ENCODE data around the gene CRACR2B. TPM values are rescaled to one million over a fixed set of nuclear protein-coding genes. Genes with fewer than 3 reads are reported as not detected.
A peak's percentile ranks its signal among the peaks of the same experiment; 100 is the strongest.

The CRACR2B gene
- total and polyA plus RNA-seq, 2 of the 8 experiments (the other 6 are each of a cell fraction or from before 2014, with no cell fraction given): 18.2 to 26.4 TPM

DNA sequence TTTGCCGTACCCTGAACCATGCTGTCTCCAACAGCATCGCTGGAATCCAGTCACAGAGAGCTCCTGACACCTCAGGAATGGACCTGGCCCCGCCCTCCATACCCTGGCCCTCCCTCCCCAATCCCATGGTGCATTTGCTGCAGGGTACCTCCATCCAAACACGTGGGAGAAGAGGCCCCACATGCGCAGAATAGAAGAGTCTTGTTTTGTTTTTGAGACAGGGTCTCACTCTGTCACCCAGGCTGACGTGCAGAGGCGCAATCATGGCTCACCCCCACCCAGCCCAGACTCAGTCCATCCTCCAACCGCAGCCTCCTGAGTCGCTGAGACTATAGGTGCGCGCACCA is 11.3 kb upstream of the CRACR2B start:
- Histone ChIP-seq H3K23ac (ENCODE audit: insufficient read length) (no peak overlapping the region), H3K79me1 (ENCODE audit: low read depth, low read length) (peaks cover 5% of the 10 kb centered on the region), H3K9me3 (ENCODE audit: insufficient read depth in 2 of 2, low read depth in 1 of 2, low read length in 1 of 2) (no peaks in the 10 kb centered on the region), H2BK15ac (ENCODE audit: low read length) (no peak overlapping the region), H4K8ac (ENCODE audit: extremely low read depth, insufficient read depth, low read length) (no peak overlapping the region; the same call in 1 of the 2 replicates), H4K91ac (replicated peaks; ENCODE audit: insufficient read length, low read length) (no peak overlapping the region), H3K27me3 (replicated peaks in 1 of 4; ENCODE audit: control insufficient read depth in 3 of 4, extremely low read depth in 1 of 4, insufficient read depth in 3 of 4, low read length in 3 of 4) (no peaks in the 10 kb centered on the region; a peak in 2 of 7 replicates), H3K56ac (replicated peaks; ENCODE audit: insufficient read length, low read depth, low read length) (no peak overlapping the region), H3K18ac (ENCODE audit: extremely low read depth, low read length) (no peak overlapping the region), H3K9ac (replicated peaks in 1 of 4; ENCODE audit: extremely low read depth in 1 of 4, low read depth in 3 of 4, low read length in 3 of 4) (no peak overlapping the region), H4K5ac (ENCODE audit: insufficient read length, low read depth, low read length) (no peak overlapping the region), H2BK5ac (ENCODE audit: low read depth, low read length) (0 out of 2 replicates have a peak overlapping the region, but pooled peaks have one; percentile 2), H2AK5ac (ENCODE audit: low read depth, low read length) (no peak overlapping the region), H2BK12ac (ENCODE audit: low read depth, low read length) (no peak overlapping the region; the same call in 1 of the 2 replicates), H3K4me1 (replicated peaks in 1 of 4; ENCODE audit: control insufficient read depth in 3 of 4, insufficient read depth in 4 of 4, low read length in 3 of 4) (peaks cover 0 to 15% (median 10%) of the 10 kb centered on the region in 4 experiments; a peak in 5 of 7 replicates), H3K4me3 (ENCODE audit: extremely low read depth in 1 of 4, insufficient read depth in 2 of 4, low read depth in 3 of 4, low read length in 4 of 4) (no peak overlapping the region), H3K4me2 (ENCODE audit: insufficient read depth in 1 of 2, low read depth in 2 of 2, low read length in 2 of 2) (no peak overlapping the region), H3K14ac (ENCODE audit: insufficient read length) (no peak overlapping the region), H4K20me1 (replicated peaks in 1 of 2; ENCODE audit: control insufficient read depth in 1 of 2, insufficient read depth in 2 of 2, low read length in 2 of 2) (peaks cover 10 to 23% of the 10 kb centered on the region in 2 experiments), H3K36me3 (ENCODE audit: control insufficient read depth in 2 of 4, insufficient read depth in 4 of 4, low read length in 3 of 4) (peaks cover 15 to 23% (median 19%) of the 10 kb centered on the region in 4 experiments), H3K4ac (replicated peaks; ENCODE audit: insufficient read length, low read depth, low read length) (no peak overlapping the region), H2BK120ac (replicated peaks; ENCODE audit: low read depth, low read length) (no peak overlapping the region), H2BK20ac (ENCODE audit: low read length) (no peak overlapping the region), H3K23me2 (ENCODE audit: low read depth, low read length) (peaks cover 8% of the 10 kb centered on the region; the same call in 1 of the 2 replicates), H3K27ac (ENCODE audit: low read depth, low read length) (no peak overlapping the region), H3K79me2 (ENCODE audit: control insufficient read depth in 1 of 2, insufficient read depth in 2 of 2, low read length in 2 of 2) (peaks cover 0 to 15% of the 10 kb centered on the region in 2 experiments; a peak in 2 of 4 replicates), H2AFZ (ENCODE audit: low read length) (no peak overlapping the region)
- 81% methylated on average over 11 of the region's 11 CpGs; no CpG with 5 or more reads in 1 of the 2 experiments for WGBS, 2 experiments (ENCODE audit: extremely low coverage in 1 of 2, insufficient coverage in 1 of 2, insufficient read length in 1 of 2, insufficient replicate concordance in 2 of 2, low coverage in 1 of 2, low lambda C conversion rate in 2 of 2, missing lambda C conversion rate in 1 of 2)
- no peak for DNase-seq (ENCODE audit: low read depth in 1 of 2, low spot score in 2 of 2)
- CTCF ChIA-PET (ENCODE audit: partially characterized antibody): interaction anchor here (0.9 to 1.4 kb wide), 5 partner anchors 12 to 32 kb away, joined by 3 to 6 read pairs (median 4); partner anchors contain the start of gene PIDD1
- POLR2A ChIA-PET (ENCODE audit: partially characterized antibody): interaction anchor here (1.6 to 53.0 kb wide), 4 partner anchors 5 to 88 kb away, joined by 3 to 1917 read pairs (median 960); partner anchors contain the start of genes CD151, CEND1, CRACR2B and PIDD1
- TF ChIP-seq CHD1 (IDR thresholded peaks at IDR 0.05; ENCODE audit: low read depth, low read length): no peak
- TF ChIP-seq HDAC2 (IDR thresholded peaks at IDR 0.05; ENCODE audit: borderline replicate concordance in 1 of 2, low read depth in 2 of 2, low read length in 2 of 2): no peak
- TF ChIP-seq, protein P1, sequence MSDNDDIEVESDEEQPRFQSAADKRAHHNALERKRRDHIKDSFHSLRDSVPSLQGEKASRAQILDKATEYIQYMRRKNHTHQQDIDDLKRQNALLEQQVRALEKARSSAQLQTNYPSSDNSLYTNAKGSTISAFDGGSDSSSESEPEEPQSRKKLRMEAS (IDR thresholded peaks at IDR 0.05): peak; percentile 53; the same call in 1 of the 2 replicates
- no peak for FAIRE-seq

Measured in H1 (cell line).